ENCODE data around the gene COL6A5.
"Not testable (repeated sequence)": the region's sequence is repeated elsewhere in the genome, so short reads cannot be mapped to it uniquely, and the experiment has no call there.

COL6A5 gene

DNA sequence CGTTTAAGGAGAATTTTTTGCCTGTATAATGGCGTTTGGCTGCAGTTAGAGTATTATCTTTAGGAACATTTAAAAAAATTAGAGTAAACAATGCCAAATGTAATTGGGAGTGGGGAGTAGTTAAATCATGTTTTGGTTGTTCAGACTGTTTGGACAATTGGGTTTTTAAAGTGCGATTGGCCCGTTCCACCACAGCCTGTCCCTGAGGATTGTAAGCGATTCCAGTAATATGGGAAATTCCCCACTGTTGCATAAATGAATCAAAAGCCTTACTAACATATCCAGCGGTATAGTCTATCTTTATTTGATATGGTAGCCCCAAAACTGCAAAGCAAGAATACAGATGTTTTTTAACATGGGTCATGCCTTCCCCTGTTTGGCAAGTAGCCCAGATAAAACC lies 101.4 kb downstream of the COL6A5 start:
- DNase-seq, result not testable (repeated sequence)

DNA sequence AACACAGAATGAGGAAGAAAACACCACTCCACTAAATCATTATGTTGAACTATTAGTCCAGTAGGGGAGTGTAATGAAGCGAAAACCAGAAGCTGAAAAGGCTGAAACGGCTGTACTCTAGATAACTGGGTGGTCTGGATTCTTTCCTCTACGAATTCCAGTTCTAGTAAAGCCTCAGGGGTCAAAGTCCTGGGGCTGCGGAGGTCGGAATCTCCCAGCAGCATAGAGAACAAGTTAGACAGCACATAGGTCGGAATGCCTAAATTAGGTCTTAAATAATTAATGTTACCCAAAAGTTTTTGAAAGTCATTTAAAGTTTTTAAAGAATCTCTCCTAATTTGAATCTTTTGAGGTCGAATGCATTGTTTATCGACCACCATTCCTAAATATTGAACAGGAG lies 102.7 kb downstream of the COL6A5 start:
- DNase-seq, result not testable (repeated sequence)

DNA sequence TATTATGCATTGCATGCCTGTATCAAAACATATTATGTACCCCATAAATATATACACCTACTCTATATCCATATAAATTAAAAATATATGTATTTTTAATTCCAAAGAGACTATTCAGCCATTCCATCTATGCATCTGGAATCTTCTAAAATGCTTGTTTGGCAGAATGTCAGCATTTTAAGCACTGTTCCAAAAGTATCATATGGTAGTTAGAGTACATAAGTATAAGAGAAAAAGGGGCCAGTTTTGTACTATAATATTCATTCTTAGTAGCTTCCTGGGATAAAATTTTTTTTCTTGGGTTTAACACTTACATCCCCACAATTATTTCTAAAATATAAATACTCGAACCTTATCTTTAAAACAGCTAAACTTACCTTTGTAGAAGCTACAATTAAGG lies 111.1 kb downstream of the COL6A5 start:
- DNase-seq, result no peak

DNA sequence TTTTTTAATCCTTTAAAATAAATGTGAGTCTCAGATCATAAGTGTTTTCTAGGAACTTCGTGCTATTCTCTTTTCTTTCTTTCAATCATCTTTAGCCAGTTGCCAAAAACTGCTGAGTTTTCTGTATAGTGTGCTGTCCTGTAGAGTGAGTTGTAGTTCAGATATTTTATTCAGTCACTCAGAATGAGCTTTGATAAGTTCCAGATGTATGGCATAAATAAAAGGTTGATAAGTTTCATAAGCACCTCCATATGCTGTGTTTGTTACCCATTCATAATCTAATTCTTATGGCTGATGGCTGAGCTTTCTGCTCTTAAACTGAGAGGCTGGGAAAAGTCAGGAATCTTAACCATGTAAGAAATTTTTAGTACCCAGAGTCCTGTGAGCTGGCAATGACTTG lies 112.2 kb downstream of the COL6A5 start:
- DNase-seq, result no peak

DNA sequence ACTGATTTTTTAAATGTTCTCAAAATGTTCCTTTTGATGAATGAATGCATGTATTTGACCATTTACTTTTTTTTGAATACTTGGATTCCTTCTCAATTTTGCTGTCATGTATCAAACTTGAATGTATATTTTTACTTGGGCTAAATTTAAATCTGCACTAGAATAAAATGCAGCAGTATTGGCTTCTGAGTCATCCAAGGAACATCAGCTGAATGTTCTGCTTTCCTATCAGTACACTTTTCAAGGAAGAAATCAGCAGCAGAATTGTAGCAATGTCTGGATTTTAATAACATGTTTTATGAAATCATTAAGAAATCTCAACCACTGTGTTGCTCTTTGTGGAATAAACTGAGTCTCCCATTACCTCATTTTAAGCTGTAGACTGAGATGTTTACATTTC lies 114.5 kb downstream of the COL6A5 start:
- DNase-seq, result no peak

DNA sequence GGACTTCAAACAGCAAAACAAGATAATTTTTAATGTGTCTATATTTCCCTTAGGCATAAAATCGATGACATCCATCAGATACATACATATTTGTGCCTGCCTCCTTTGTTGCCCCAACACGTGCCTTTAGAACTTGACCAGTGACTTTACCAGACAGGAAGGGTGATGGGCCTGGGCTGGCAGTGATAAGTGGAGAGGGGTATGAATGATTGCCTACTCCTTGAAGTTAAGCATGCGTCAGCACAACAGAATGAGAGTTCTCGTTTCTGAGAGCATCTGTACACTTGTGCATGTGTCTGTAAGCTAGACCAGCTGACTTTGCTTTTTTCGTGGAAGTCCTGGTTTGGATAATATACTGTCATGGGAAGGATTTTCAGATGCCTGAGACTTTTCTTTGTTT lies 116.6 kb downstream of the COL6A5 start:
- no peak for DNase-seq

DNA sequence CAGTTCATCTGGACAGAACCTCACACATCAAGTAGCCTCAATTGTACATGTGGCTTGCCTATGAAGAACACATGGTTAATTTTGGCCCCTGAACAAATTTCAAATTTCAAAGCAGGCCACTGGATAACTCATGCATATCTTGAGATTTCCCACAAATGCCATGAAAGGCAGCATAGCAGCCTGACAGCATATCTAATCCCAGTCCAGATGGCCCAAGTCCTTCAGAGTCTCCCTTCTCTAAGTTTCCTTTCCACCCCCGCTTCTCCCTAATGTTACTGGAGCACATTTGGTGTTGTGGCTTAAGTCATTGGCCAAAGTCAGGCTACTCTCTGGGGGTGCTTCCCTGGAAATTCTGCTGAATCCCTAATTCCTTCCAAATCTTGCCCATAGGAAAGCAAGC lies 117.7 kb downstream of the COL6A5 start:
- no peak for DNase-seq

DNA sequence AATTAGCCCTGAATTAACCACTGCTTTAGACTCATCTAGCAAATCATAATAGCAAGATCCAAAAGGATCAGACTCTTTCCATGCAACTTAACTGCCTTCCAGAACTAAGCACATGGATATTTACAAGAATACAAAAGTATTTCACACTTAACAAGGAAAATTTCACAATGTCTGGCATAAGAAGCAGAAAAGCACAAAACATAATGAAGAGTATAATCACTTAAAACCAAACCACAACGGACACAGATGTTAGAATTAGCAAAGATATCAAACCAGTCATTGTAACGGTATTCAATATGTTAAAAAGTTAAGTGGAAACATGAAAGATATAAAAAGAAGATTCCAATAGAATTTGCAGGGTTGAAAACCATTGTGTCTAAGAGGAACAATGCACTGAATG lies 120.0 kb downstream of the COL6A5 start:
- no peak for DNase-seq

DNA sequence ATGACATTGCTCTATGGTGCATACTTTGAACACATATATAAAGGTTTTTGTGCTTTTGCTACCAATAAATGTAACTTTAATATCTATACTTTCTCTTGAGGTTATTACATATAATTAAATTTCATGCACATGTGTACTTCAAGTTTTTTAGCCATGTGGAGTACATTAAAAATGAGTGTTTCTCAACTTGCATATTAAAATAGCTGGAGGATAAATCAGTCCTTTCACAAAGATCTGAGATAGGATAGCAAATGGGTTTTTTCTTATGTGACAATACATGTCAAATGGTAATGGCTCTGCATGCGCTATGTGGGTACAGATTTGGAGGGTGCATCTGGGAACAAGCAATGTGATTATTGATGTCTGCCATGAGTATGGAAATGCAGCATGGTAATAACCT lies 122.8 kb downstream of the COL6A5 start:
- DNase-seq, result no peak

DNA sequence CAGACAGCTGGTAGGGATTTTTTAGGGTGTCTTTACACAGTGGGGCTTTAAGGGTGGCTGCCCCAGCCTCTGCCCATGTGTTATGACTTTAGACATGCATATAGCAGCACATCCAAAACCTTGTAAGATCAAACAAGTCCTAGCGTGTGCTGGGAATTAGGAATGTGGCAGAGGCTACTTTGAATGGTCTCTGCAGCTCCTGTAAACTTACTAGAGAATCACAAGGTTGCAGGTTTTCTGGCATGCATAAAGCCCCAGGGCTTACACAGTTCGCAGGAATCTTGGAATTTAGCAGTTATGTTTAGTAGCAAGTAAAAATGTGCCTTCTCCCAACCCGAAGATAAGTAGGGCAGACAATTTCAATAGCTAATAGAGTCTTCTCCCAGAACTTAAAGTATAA lies 124.7 kb downstream of the COL6A5 start:
- DNase-seq, result no peak

DNA sequence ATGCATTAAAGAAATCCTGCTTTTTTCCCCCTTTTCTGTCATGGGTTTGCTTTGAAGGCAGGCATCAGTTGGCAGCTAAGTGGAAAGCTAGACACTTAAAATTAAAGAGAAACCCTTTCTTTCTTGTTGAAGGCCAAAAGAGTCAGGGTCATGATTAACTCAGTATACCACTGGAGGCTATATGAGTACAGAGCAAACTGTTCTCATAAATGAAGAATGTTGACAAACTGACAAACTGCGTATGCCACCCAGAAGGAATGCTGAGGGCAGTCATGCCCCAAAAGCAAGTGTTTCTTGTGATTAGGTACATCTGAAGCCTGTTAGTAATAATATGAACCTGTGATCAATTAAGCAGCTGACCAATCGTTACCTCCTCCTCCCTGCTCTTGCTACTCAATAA lies 127.9 kb downstream of the COL6A5 start:
- DNase-seq, result no peak

DNA sequence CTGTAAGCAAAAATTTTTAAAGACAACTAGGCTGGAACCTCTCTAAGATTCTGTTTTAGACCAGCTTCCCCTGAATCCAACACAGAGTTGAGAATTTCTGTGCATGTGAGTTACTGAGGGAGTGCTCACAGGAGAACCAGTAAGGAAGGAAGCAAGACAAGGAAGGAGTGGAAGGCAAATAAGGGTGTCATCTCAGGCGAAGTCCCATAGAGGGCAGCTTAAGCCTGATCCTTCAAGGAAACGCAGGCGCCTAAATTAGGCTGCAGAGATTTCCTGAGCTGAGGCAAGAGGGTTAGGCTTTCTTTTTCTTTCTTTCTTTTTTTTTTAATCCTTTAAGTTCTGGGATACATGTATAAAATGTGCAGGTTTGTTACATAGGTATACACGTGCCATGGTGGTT lies 135.3 kb downstream of the COL6A5 start:
- DNase-seq, result no peak

DNA sequence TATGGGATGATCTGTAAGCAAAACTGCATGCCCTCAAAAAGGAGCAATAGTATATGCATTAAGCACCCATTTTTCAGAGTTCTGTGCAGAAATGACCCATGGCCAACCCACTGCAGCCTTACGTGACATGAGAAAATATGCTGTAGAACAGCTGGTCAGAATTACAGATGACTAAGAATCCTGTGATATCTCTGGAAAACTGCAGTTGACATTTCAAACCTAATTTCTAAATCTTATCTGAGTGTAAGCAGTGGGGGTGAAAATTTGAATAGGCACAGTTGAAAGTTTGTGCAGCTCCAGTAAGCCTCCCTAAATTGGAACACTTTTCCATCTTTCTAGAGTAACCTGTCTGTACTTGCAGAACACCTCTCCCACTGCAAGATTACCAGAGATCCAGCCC lies 142.8 kb downstream of the COL6A5 start:
- no peak for DNase-seq

DNA sequence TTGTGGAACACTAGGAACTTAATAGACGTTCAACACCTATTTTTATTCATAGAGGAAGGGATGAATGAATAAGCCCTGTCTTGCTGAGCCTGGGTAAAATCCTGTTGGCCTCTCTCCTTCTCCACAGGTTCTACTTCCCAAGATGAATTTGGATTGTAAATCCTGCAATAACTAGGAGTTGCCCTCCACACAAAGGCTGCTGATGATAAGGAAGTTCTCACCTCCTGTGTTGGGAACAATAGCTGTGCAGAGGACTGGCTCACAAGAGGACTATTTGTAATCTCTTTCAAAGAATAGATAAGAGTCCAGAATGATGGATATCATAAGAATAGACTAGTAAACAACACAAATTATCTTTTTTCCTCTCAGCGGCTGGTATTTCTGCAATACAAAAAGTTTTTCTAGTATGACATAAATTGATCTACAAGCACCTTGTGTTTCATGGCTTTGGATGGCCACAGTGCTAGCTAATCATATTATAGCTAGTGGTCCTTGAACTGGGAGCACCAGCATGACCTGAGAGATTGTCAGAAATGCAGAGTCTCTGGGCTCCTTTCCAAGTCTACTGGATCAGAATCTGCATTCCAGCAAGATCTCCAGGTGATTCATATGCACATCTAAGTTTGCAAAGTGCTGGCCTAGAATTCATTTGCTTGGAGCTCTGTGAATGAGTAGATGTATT lies 143.4 kb downstream of the COL6A5 start:
- no peak for DNase-seq

DNA sequence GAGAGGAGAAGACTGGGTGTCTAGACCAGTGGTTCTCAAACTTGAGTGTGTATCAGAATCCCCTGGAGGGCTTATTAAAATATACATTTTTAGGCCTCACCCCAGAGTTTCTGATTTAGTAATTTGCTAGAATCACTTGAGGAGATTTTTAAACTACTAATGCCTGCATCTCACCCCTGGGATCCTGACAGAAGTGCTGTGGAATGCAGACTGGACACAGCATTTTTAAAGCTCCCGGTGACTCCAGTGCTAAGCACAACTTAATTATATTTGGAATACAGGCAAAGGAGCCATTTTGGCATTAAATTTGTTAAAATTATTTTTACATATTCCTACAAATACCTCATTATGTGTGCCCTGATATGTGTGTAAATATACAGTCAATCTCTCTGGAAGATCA lies 144.8 kb downstream of the COL6A5 start:
- DNase-seq, result no peak

DNA sequence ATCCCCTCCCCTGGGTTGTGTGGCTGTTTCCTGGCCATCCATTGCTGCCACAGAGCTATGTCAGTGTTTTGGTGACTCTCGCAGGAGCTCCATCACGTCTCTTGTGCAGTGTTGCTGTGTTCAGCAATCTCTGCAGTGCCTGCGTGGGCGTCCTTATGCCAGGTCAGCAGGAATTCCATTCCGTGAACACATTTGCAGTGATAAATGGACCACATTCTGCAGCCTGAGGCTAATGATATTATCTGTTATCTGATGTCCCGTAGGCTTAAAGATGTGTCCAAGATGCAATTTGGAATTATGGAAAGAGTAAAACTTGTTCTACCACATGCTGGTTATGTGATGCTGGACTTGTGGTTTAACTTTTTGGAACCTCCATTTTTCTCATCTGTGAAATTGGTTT lies 146.0 kb downstream of the COL6A5 start:
- DNase-seq, result no peak

DNA sequence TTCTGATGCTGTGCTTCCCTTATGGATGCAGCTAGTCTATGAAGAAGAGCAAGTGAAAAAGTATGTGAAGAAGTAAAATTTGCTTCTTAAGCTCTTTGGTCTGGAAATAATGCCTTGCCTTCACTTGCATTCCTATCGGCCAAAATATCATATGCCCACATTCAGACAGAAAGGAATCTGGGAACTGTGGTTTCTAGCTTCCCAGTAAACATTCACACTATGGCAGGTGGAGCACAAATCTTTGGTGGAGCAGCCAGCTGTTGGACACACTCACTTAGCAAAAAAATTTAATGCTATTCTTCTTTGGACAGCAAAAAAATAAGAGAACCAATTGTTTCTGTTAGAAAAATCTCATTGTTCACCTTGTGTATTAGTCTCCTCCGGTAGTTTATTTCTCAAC lies 159.2 kb downstream of the COL6A5 start:
- DNase-seq, result no peak

DNA sequence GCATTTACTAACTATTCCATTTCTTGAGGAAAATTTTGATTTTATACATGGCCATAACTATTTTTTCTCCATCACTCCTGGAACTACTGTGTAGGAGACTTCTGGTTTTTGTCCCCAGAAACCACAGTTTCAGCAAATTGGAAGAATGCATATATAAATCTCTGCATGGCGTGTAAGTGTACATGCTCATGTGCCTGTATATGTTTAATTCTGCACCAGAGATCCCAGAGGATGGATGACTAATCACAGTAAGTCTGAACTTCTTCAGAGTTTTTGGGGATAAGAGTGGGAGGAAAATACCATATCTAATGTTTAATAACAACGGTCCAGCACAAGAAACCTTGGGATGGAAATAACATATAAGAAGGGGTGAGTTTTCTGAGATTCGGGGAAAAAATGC lies 160.6 kb downstream of the COL6A5 start:
- DNase-seq, result no peak

DNA sequence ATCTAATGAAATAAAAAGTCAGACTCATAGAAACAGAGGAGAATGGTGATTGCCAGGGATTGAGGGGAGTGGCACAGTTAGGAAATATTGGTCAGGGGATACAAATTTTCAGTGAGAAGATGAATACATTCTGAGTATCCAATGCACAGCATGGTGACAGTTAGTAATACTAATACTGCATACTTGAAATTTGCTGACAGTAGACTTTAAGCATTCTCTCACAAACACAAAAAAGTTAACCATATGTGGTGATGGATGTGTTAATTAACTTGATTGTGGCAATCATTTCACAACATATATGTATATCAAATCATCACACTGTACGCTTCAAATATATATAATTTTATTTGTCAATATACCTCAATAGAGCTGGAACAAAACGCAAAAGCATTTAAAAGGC lies 162.3 kb downstream of the COL6A5 start:
- DNase-seq, result no peak

DNA sequence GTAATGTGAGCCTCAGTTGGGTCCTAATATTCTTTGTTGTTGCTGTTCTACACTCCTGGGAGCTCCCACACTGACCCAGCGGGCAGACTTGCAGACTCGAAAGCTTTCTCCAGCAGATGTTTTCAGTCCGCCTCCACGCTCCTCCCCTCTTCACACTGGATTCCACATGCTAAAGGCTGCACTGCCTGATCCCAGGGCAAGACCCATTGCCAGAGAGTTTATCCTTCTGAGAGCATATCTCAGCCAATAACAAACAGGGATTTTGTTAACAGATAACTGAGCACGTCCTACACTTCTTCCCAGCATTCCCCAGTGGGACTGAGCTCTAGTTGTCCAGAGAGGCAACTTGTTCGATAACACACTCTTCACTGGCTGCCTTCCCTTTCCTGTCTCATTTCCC lies 163.5 kb downstream of the COL6A5 start:
- no peak for DNase-seq

DNA sequence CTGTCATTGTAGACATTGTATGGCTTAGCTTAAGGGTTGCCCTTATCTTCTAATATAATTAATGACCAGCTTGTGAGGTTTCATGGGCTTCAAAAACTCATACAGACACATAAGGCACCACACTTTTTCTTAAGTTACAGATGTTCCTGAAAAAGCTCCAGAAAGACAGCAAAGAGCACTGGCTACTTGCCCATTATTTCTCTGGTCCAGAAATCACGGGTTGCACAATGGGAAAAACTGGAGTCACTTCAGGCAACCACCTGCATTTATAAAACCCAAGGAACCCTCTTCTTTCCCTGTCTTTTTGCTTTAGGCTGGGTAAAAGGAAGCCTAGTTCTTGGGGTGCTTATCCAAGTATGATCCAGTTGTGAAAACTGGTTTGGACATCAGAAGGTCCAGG lies 169.2 kb downstream of the COL6A5 start:
- no peak for DNase-seq

DNA sequence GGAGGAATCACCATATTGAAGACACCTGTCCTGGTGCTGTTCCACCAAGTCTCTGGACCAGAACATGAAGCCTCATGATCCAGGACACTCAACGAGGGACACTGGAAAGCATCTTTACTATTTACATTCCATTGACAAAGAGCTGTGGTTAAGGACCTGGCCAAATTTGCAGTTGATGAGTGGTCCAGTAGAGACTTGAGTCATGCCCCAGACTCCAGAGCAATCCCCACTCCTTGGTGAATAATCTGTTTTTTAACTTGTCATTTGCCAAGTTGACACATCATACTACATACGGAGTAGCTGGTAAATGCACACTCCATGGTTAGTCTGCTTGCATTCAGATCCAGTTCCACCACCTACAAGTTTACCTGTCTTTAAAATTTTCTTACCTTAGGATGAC lies 170.3 kb downstream of the COL6A5 start:
- DNase-seq, result no peak

DNA sequence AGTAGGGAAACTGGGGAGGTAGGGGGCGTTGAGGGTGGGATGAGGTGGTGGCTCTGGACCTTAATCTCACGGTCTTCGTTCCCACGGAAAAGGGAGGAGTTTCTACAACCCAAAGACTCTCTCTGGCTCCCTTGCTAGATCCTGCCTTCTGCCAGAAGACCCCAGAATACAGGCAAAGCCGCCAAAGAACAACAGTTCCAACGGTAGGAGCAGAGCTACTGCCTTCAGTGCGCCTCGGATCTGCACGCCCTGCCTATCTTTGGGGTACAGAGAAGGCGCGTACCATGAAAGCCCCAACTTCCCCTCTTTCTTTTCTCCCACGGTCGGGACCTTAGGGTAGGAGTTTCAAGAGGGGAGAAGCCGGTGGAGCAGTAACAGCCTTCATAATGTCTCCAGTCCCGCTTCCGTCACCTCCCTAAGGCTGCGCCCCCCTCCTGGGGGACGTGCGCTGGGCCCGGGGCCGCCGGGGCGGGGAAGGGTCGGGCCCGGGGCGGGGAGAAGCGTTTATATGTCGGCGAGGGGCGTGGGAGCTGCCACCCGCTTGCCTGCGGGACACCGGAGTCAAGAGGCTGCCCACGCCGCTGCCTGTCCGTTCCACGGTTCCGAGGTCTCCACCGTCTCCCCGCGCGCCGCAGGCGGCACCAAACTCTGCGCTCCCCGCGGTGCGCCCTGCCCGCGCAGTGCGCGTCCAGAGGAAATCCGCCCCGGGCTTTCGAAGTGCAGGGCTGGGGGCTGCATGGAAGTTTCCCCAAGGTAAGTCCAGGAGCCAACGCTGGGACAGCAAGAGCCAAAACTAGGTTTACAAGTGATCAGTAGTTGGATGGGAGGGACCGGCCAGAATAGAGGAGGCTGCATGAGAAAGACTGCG lies 171.4 kb downstream of the COL6A5 start, which contains the start of gene COL6A6:
Gene COL6A6, plus strand, starts transcription at position 533 of the 868 bp plus-strand sequence. CDS start 43,188 bp downstream, outside the sequence.
- DNase-seq, result no peak

DNA sequence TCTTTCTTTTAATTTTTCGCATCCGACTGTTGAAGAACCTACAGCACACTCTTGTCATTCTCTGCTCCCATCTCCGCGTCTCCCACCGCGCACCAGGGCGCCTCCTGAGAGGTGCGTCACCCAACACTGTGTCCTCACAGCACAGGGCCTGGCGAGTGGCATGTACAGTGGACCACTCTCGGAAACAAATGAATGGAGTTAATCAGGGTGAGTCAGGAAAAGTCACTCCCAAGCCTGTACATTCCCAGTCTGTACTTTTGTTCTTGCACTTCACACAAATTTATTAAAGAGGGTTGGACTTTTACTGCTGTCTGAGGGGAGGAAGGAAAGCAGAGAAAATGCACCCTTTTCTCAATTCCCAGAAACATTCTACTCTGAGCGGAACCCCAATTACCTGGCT lies 172.1 kb downstream of the COL6A5 start:
- DNase-seq, result no peak

DNA sequence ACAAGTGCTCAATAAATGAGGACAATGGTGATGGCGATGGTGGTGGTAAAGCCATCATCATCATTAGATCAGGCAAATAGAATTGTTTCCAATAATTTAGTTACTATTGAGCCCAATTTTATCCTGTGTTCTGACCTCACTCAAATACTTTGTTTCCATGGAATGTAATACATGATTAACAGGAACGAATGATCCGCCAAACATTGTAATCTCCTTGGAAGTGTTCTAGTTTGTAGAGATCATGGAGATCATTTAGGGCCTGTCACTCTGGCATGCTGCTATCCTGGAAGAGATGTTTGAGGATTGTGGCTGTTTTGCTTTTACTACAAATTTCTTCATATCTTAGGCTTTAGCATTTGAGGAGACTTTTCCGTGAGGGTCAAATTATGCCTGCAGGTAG lies 174.3 kb downstream of the COL6A5 start:
- no peak for DNase-seq
